ENCODE measurements around the gene ADAM12. TPM values are rescaled to one million over a fixed set of nuclear protein-coding genes. Genes with fewer than 3 reads are reported as not detected.

Gene ADAM12
- polyA plus RNA-seq, 3 donors, result 19.7 to 23.0 (median 22.8) TPM

- no peak for DNase-seq
Measured at GRCh38 chr10:126315494-126316177, 72.6 kb downstream of the ADAM12 start.

- DNase-seq, result no peak
Measured at GRCh38 chr10:126314863-126315493, 73.3 kb downstream of the ADAM12 start.

- DNase-seq, result no peak
Measured at GRCh38 chr10:126312167-126312566, 76.1 kb downstream of the ADAM12 start.

GRCh38 chr10:126309228-126309883, 78.9 kb downstream of the ADAM12 start:
- no peak for DNase-seq

GRCh38 chr10:126302826-126303665, 85.2 kb downstream of the ADAM12 start:
- DNase-seq, result no peak

GRCh38 chr10:126302476-126302756, 85.9 kb downstream of the ADAM12 start:
- no peak for DNase-seq

GRCh38 chr10:126301701-126302475, 86.4 kb downstream of the ADAM12 start:
- DNase-seq, result peak; percentile 65

GRCh38 chr10:126294451-126294850, 93.8 kb downstream of the ADAM12 start:
- DNase-seq, result no peak

GRCh38 chr10:126290232-126290631, 98.0 kb downstream of the ADAM12 start:
- no peak for DNase-seq

- DNase-seq, result no peak
Measured at GRCh38 chr10:126288547-126289493, 99.5 kb downstream of the ADAM12 start.

GRCh38 chr10:126286256-126286780, 102.0 kb downstream of the ADAM12 start:
- DNase-seq, result no peak

- DNase-seq, result no peak
Measured at GRCh38 chr10:126283307-126283706, 105.0 kb downstream of the ADAM12 start.

- DNase-seq, result no peak
Measured at GRCh38 chr10:126278851-126279250, 109.4 kb downstream of the ADAM12 start.

GRCh38 chr10:126277181-126277580, 111.1 kb downstream of the ADAM12 start:
- DNase-seq, result no peak

GRCh38 chr10:126272526-126272925, 115.8 kb downstream of the ADAM12 start:
- DNase-seq, result no peak

- no peak for DNase-seq
Measured at GRCh38 chr10:126270111-126270510, 118.2 kb downstream of the ADAM12 start.

- DNase-seq, result no peak
Measured at GRCh38 chr10:126268013-126268920, 120.0 kb downstream of the ADAM12 start.

- DNase-seq, result no peak
Measured at GRCh38 chr10:126264102-126265018, 123.9 kb downstream of the ADAM12 start.

Data from renal pelvis (tissue), 4 donors.